NOMO-1 (cell line): ENCODE data around the gene WDR43.

Source experiments
- DNase-seq, 2 experiments: peaks; one replicate each; lab custom pipeline; 2025; ENCODE audit not compliant: unreplicated experiment in 2 of 2; lab: John Stamatoyannopoulos, UW

The WDR43 gene, protein sequence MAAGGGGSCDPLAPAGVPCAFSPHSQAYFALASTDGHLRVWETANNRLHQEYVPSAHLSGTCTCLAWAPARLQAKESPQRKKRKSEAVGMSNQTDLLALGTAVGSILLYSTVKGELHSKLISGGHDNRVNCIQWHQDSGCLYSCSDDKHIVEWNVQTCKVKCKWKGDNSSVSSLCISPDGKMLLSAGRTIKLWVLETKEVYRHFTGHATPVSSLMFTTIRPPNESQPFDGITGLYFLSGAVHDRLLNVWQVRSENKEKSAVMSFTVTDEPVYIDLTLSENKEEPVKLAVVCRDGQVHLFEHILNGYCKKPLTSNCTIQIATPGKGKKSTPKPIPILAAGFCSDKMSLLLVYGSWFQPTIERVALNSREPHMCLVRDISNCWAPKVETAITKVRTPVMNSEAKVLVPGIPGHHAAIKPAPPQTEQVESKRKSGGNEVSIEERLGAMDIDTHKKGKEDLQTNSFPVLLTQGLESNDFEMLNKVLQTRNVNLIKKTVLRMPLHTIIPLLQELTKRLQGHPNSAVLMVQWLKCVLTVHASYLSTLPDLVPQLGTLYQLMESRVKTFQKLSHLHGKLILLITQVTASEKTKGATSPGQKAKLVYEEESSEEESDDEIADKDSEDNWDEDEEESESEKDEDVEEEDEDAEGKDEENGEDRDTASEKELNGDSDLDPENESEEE

DNA sequence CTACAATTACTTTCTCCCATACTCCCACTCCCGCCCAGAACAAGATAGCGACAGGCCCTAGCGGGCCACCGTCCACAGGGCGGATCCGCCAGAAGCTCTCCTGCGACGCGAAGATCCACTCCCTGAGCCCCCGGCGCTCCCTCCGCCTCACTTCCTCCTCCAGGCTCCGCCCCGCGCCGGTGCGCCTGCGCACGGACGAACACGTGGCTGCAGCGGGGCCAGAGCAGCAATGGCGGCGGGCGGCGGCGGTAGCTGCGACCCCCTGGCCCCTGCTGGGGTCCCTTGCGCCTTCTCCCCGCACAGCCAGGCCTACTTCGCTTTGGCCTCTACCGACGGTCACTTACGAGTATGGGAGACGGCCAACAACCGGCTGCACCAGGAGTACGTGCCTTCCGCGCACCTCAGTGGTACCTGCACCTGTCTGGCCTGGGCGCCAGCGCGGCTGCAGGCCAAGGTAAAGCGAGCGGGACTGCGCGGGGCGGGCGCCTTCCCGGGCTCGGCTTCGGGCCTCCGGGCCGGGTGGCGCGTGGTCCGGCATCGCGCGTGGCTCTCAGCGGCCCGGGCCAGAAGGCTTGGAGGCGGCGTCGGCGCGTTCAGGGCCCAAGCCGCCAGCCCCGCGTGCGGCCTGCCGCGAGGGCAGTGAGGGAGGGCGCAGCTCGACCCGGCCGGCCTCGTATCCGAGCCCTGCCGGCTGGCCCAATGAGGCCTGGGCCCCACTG is at the start of gene WDR43:
Gene WDR43, plus strand, starts transcription at position 198 of the 719 bp plus-strand sequence. Its CDS starts 32 bp downstream, at position 230.
- peak; percentile 96 to 98 for DNase-seq

DNA sequence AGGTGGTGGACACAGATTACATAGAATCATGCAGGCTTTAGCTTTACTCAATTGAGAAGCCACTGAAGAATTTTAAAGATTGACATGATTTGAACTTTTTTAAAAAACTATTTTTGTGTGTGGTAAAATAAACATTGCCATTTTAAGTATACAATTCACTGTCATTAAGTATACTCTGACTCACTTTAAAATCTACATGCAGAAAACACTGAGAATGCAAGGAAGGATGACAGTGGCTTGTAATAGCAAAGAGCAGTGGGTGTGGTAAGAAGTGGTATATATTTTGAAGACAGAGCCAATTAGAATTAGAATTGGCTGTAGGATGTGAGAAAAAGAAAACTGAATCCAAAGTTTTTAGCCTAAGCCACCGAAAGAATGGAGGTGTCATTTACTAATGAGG is 39.3 kb upstream of the WDR43 start:
- no peak for DNase-seq

DNA sequence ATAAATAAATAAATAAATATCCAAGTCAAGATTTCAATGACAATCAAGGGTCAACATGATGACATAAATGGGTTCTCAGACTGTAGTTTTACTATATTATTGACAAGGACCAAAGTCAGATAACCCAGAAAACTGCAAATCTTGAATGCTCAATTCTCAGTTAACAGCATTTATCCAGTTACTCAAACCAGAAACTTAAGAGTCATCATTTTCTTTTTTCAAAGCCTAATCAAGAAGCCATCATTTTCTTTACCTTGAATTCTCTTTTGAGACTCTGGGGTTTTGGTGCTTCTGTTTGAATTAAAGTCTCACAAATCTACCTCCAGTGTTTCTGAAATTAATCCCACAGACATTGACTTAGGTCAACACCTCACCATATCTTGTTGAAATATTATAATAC is 38.5 kb upstream of the WDR43 start:
- DNase-seq = no peak

DNA sequence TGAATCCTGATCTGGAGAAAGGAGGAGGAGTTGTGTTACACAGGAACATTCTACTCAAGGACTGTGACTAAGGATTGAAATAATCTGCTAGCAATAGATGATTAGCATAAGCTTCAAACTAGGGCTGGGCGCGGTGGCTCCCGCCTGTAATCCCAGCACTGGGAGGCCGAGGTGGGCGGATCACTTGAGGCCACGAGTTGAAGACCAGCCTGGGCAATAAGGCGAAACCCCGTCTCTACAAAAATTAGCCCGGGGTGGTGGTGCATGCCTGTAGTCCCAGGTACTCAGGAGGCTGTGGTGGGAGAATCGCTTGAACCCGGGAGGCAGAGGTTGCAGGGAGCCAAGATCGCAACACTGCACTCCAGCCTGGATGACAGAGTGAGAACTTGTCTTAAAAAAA is 25.9 kb upstream of the WDR43 start:
- no peak for DNase-seq

DNA sequence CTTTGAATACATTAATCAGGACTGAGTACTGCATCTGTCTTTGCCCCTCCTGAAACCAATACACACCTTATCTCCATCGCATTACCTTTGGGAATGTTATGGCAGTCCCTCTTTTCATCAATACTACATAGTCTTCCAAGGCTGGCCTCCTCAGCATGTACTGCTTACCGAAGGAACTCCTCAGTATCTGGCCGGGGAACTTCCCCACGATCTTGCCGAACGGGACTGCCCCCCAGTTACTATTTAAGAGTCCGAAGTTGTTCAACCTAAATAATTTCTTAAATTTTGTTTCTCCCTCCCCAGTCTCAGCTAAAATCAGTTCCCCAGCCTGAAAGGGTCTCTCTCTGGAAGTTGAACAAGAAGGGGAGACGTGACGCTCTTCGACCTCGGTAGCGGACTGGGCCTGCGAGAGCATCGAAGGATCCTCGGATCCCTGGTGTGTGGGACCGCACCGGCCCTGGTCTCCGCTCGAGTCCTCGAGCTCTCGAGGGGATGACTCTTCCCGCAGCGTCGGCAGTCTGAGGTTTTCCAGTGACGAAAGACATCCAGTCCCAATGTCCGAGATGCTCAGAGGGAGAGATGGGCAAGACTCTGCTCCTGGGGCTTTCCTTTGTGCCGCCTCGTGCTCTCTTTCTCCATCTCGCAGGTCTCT is 24.8 kb upstream of the WDR43 start:
- DNase-seq = peak in 1 of 2 experiments; percentile 17

DNA sequence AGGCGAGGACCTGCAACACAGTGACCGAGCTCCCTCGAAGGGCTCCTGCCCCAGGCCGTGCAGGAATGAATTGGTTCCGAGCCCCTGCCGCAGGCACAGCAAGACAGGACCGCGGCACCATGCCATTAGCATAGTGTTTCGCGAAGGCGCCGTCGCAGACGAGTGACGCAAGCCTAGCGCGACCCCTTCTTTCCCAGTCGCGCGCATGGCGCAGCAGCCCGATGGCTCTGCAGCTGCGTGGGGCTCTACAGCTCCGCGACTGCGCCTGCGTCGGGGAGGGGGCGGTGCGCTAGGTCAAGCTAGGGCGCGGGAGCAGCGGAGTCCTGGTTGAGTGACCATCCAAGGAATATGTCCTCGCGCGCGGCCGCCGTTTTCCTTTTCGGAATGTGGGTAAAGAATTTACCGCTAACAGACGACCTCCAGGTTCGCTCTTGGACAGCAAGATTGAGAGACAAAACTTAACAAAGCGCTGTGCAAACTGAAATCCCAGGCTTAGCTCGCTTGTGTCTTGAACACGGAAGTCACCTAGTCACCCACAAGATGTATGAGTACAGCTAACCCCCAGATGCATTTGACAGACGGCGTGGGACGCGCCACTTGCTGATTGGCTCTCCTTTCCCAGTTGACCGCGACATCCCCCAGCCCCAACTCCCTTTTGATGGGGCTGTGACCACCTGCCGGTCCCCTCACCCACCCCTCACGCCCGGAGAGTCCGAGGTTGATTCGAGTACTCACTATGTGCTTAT is 24.1 kb upstream of the WDR43 start, which contains the start of gene TRMT61B:
Gene TRMT61B, minus strand, starts transcription at position 164 of the 746 bp plus-strand sequence. Its CDS starts 32 bp downstream, at position 132.
- DNase-seq = peak; percentile 93 to 96

DNA sequence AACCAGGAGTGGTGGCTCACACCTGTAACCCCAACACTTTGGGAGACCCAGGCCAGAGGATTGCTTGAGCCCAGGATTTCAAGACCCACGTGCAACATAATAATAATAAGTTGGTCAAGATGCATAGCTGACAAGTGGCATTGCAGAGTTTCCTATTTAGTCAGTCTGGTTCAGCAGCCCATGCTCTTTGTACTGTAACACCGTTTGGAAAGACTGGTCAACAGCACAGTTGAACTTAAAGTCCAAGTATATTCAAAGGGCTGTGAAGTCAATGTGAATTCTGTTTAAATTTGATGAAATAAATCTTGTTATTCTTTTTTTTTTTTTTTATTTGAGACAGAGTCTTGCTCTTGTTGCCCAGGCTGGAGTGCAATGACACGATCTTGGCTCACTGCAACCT is 22.8 kb upstream of the WDR43 start:
- no peak for DNase-seq

DNA sequence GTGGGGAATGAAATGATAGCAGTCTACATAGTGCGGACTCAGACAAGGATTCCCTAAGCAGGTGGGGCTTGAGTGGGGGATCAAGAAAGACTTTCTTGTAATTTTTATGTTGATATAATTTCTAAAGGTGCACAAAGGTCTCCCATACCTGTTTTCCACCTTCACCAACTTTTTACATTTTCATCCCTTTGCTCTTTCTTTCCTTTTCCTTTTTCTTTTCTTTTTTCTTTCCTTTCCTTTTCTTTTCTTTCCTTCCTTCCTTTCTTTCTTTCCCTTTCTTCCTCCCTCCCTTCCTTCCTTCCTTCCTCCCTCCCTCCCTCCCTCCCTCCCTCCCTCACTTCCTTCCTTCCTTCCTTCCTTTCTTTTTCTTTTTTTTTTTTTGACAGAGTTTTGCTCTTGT is 14.3 kb upstream of the WDR43 start:
- DNase-seq = no peak

DNA sequence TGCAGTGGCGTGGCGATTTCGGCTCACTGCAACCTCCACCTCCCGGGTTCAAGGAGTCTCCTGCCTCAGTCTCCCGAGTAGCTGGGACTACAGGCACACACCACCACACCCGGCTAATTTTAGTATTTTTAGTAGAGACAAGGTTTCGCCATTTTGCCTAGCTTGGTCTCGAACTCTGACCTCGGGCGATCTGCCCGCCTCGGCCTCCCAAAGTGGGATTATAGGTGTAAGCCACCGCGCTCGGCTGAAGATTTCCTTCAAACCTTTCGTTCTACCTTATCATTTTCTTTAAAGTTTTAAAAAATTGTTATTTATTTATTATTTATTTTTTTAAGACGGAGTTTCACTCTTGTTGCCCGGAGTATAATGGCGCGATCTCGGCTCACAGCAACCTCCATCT is 979 bp upstream of the WDR43 start:
- no peak for DNase-seq

DNA sequence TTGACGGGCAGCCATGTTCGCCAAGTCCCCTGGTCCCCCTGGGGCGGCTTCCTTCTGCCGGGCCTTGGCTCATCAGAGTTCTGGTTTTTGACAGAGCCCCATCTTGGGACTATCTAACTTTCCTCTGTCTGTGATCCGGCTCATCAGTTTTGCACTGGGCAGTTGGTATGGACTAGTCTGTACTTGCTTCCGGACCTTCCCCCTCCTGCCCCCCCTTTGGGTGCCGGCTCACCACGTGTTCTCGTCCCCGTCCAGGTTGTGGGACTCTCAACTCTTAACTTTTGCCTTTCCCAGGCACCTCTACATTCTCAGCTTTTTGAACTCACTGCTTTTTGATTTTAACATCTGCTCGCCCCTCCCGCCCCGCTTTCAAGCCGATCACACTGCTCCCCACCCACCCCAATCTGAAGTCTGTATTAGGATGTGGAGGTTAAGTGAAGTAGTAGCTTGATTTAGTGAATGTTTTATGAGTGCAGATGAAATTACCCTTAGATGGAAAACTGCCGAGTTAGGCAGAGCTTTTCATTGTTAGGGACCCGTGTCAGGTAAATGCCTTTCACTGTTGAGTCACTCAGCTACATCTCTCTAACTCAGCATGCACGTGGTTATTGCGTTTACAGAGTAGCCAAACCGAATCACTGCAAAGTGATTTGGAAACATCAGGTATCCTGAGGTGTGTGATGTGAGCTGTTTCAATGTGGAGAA is 874 bp downstream of the WDR43 start:
- peak; percentile 28 to 32 for DNase-seq

DNA sequence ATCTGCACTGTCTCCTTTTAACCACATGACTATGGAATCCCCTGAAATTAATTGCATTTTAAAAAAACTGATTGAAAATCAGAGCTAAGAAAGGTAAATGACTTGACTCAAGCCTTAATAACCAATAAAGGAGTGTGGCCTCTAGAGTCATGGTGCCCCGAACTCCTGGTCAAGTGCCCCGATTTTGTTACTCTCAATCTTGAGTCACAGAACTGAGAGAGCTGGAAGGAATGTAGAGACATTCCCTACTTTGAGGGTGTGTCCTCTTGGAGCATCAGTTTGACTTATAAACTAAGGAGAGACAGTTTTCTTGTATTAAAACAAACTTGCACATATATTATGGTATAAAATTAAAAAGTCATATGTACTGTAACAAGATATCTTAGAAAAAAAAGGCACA is 2.4 kb downstream of the WDR43 start:
- DNase-seq = no peak

DNA sequence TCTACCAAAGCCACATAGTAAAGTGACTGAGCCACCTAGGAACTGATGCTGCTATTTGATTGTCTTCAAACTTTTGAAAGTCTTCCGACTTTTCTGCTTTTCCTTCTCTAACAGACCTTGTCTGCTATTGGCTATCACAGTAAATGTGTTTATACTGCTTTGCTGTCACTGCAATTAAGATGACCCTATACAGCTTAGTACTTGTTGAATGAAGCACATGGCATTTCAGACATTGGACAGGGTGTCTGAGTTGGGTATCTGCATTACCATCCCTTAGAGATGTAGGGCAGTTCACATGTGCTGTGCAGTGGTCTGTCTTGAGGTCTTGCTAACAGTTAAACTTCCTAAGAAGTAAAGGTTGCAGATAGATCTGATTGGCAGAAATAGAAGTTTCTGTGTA is 3.6 kb downstream of the WDR43 start:
- no peak for DNase-seq

DNA sequence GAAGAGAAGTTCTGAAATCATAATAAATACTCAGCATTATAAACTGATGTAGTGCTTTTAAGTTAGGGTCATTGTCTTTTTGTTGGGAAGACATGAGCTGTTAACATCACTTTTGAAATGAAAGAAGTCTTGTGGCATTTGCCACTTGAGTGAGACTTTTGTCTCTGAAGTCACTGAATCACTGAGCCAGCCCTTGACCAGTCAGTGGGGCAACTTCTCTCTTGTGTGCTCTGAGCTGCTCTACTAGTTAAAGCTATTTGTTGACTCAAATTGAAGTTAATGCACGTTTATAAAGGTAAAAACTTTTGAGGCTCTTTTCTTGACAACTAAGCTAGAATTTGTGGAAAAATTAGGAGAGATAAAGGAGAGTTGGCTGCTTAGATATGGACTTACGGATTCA is 6.7 kb downstream of the WDR43 start:
- no peak for DNase-seq

DNA sequence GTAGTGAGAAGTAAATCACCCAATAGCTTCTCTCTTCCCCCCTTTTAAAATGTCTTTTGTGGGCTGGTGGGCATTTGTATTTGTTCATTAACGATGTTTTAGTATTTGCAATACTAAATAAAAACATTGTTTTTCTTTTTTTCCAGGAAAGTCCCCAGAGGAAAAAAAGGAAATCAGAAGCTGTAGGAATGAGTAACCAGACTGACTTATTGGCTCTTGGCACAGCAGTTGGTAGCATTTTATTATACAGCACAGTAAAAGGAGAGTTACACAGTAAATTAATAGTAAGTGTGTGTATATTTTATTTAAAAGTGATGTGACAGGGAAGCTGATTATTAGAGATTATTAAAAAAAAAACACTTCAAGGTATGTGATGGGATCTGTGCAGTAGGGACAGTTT is 7.4 kb downstream of the WDR43 start:
- no peak for DNase-seq

DNA sequence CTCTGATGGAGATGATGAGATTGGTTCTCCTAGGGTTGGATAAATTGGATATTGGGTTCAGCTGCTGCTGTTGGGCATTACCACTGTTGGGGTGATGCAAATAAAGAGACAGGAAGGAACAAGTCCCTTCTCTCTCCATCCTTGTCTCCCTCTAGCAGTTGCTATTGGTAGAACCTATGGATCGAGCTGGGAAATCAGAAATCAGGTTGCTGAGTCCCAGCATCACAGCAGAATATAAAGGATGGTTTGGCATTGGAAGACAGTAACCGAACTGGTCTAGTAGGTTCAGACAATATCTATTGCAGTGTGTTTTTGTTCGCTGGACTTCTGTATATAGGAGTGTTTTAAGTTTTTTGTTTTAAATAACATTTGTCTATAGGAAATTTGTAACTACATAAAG is 8.1 kb downstream of the WDR43 start:
- no peak for DNase-seq

DNA sequence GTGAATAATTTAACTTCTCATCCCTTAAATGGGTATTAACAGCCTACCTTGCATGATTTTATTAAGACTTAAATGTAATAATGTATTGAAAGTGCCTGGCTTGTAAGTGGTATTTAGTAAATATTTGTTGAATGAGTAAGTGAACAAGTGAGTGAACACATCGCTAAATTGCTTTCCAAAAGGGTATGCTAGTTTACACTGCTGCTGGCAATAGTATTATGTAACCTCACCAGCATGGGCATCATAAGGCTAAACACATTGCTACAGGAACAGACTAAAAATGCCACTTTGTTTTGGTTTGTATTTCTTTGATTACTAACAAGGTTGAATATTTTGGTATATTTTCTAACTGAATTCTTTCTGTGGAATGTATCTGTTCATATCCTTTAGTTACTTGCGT is 9.8 kb downstream of the WDR43 start:
- no peak for DNase-seq

DNA sequence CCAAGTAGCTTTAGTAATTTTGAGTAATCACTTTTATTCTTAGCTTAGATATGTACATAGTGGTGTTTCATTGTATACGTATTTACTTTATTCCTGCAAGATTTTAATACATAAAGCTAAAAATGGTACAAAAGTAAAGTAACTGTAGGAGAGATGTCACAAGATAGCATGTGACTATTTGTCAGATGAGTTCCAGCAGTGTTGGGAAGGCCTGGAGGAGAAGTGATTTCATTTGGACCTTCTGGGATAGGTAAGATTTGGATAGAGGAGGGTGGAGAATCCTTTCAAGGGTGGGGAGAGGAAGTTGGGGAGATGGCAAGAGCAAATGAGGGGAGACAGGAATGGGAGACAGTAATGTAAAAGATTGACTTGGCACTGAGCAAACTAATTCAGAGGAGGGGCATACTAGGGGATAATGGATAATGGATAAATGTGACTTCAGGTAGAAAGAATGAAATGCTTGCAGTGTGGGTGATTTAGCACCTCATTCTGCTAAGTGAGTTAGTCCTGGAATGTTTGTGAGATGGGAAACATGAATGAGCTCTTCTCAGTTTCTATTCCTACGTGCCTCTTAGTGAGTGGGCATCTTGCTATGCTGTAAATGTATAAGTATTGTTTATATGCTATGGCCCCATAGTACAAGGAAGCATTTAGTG is 10.5 kb downstream of the WDR43 start:
- DNase-seq = no peak

DNA sequence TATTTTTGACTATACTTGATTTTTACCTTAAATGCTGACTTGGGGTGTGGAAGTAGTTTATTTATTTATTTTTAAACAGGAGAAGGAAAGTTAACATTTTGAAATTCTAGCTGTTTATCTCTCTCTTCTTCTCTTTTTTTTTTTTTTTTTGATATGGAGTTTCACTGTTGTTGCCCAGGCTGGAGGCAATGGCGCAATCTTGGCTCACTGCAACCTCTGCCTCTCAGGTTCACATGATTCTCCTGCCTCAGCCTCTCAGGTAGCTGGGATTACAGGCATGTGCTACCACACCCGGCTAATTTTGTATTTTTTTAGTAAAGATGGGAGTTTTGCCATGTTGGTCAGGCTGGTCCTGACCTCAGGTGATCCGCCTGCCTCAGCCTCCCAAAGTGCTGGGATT is 11.1 kb downstream of the WDR43 start:
- no peak for DNase-seq

DNA sequence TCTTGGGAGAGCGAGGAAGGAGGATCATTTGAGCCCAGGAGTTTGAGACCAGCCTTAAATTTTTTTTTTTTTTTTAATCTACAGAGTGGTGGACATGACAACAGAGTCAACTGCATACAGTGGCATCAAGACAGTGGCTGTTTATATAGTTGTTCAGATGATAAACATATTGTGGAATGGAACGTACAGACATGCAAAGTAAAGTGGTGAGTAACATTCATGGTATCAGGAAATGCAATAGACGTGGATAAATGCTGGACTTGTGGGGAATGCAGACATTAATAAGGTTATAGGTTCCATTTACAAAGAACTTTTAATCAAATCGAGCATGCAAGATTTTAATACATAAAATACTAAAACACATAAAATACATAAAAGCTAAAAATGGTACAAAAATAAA is 11.9 kb downstream of the WDR43 start:
- DNase-seq = no peak
